ENCODE data around the gene MAPKAPK3. TPM values are rescaled to one million over a fixed set of nuclear protein-coding genes. Genes with fewer than 3 reads are reported as not detected.

Gene MAPKAPK3
- total and polyA plus RNA-seq, 2 of the 8 experiments (the other 6 are each of a cell fraction or from before 2014, with no cell fraction given) = 65.4 to 99.8 TPM

GRCh38 chr3:50606596-50606995 is 10.4 kb upstream of the MAPKAPK3 start:
- no peak overlapping the region for H2BK5ac ChIP-seq (ENCODE audit: low read depth, low read length)
- CTCF ChIA-PET (ENCODE audit: partially characterized antibody) = interaction anchor here (1.2 to 50.4 kb wide), 4 partner anchors 16 to 783 kb away, joined by 3 to 1262 read pairs (median 548); partner anchors contain the start of genes C3orf18, DOCK3 and HEMK1
- DNase-seq (ENCODE audit: low read depth in 1 of 2, low spot score in 2 of 2) = no peak
- no peak for TF ChIP-seq SRF (IDR thresholded peaks at IDR 0.05; ENCODE audit: low read depth, low read length)
- no peak for TF ChIP-seq BCL11A (IDR thresholded peaks at IDR 0.05; ENCODE audit: low read depth in 2 of 2, low read length in 2 of 2)
- no peak for TF ChIP-seq USF2 (IDR thresholded peaks at IDR 0.05; ENCODE audit: low read length)
- no peak for TF ChIP-seq ASH2L (IDR thresholded peaks at IDR 0.05; ENCODE audit: low read length)
- TF ChIP-seq ZNF274 (IDR thresholded peaks at IDR 0.05; ENCODE audit: borderline replicate concordance, extremely low read depth, low read length) = no peak
- no peak for TF ChIP-seq SUZ12 (IDR thresholded peaks at IDR 0.05; ENCODE audit: low read length)
- no peak for TF ChIP-seq MAFK (IDR thresholded peaks at IDR 0.05; ENCODE audit: low read depth, low read length)
- no peak for TF ChIP-seq EGR1 (IDR thresholded peaks at IDR 0.05; ENCODE audit: borderline replicate concordance, low read depth, low read length)
- TF ChIP-seq NRF1 (IDR thresholded peaks at IDR 0.05; ENCODE audit: low read depth, low read length) = no peak
- TF ChIP-seq ATF3 (IDR thresholded peaks at IDR 0.05; ENCODE audit: insufficient read depth, low read depth, low read length) = no peak
- no peak for TF ChIP-seq KDM1A (IDR thresholded peaks at IDR 0.05; ENCODE audit: borderline replicate concordance, low read length)
- no peak for TF ChIP-seq JUN (IDR thresholded peaks at IDR 0.05; ENCODE audit: low read depth, low read length)

More at GRCh38 chr3:50606596-50606995, 10.4 kb upstream of the MAPKAPK3 start:
- Histone ChIP-seq H4K8ac (ENCODE audit: extremely low read depth, insufficient read depth, low read length) (peak overlapping the region; percentile 42; the same call in 1 of the 2 replicates), H3K9me3 (ENCODE audit: insufficient read depth in 2 of 2, low read depth in 1 of 2, low read length in 1 of 2) (no peaks in the 10 kb centered on the region), H3K56ac (replicated peaks; ENCODE audit: insufficient read length, low read depth, low read length) (no peak overlapping the region), H2AFZ (ENCODE audit: low read length) (no peak overlapping the region), H3K9ac (replicated peaks in 1 of 4; ENCODE audit: extremely low read depth in 1 of 4, low read depth in 3 of 4, low read length in 3 of 4) (no peak overlapping the region), H2BK120ac (replicated peaks; ENCODE audit: low read depth, low read length) (no peak overlapping the region), H2BK12ac (ENCODE audit: low read depth, low read length) (no peak overlapping the region), H2BK15ac (ENCODE audit: low read length) (no peak overlapping the region), H3K27ac (ENCODE audit: low read depth, low read length) (no peak overlapping the region), H2BK20ac (ENCODE audit: low read length) (no peak overlapping the region), H3K4me3 (ENCODE audit: extremely low read depth in 1 of 4, insufficient read depth in 2 of 4, low read depth in 3 of 4, low read length in 4 of 4) (no peak overlapping the region), H3K36me3 (ENCODE audit: control insufficient read depth in 2 of 4, insufficient read depth in 4 of 4, low read length in 3 of 4) (no peaks in the 10 kb centered on the region), H3K79me2 (ENCODE audit: control insufficient read depth in 1 of 2, insufficient read depth in 2 of 2, low read length in 2 of 2) (no peaks in the 10 kb centered on the region), H4K20me1 (replicated peaks in 1 of 2; ENCODE audit: control insufficient read depth in 1 of 2, insufficient read depth in 2 of 2, low read length in 2 of 2) (peaks cover 0 to 11% of the 10 kb centered on the region in 2 experiments), H3K79me1 (ENCODE audit: low read depth, low read length) (no peaks in the 10 kb centered on the region), H2AK5ac (ENCODE audit: low read depth, low read length) (no peak overlapping the region), H3K18ac (ENCODE audit: extremely low read depth, low read length) (no peak overlapping the region), H3K27me3 (replicated peaks in 1 of 4; ENCODE audit: control insufficient read depth in 3 of 4, extremely low read depth in 1 of 4, insufficient read depth in 3 of 4, low read length in 3 of 4) (peaks cover 8 to 19% (median 15%) of the 10 kb centered on the region in 4 experiments; a peak in 6 of 7 replicates), H3K4ac (replicated peaks; ENCODE audit: insufficient read length, low read depth, low read length) (no peak overlapping the region), H4K5ac (ENCODE audit: insufficient read length, low read depth, low read length) (no peak overlapping the region), H3K23ac (ENCODE audit: insufficient read length) (no peak overlapping the region), H3K4me1 (replicated peaks in 1 of 4; ENCODE audit: control insufficient read depth in 3 of 4, insufficient read depth in 4 of 4, low read length in 3 of 4) (peaks cover 0 to 6% (median 2%) of the 10 kb centered on the region in 4 experiments; a peak in 4 of 7 replicates), H3K14ac (ENCODE audit: insufficient read length) (no peak overlapping the region), H3K4me2 (ENCODE audit: insufficient read depth in 1 of 2, low read depth in 2 of 2, low read length in 2 of 2) (no peak overlapping the region), H3K23me2 (ENCODE audit: low read depth, low read length) (no peaks in the 10 kb centered on the region; the same call in 1 of the 2 replicates), H4K91ac (replicated peaks; ENCODE audit: insufficient read length, low read length) (no peak overlapping the region)
- FAIRE-seq = no peak
- WGBS, 2 experiments (ENCODE audit: extremely low coverage in 1 of 2, insufficient coverage in 1 of 2, insufficient read length in 1 of 2, insufficient replicate concordance in 2 of 2, low coverage in 1 of 2, low lambda C conversion rate in 2 of 2, missing lambda C conversion rate in 1 of 2) = 69% methylated on average over 6 of the region's 6 CpGs; no CpG with 5 or more reads in 1 of the 2 experiments
- POLR2A ChIA-PET (ENCODE audit: partially characterized antibody) = no interaction called here
